H1 (cell line): ENCODE results near the gene UNC80. TPM values are rescaled to one million over a fixed set of nuclear protein-coding genes. Genes with fewer than 3 reads are reported as not detected.

Experiments used
- CTCF ChIA-PET: fragments of 300-600 bp; sonication (Branson Sonifier 250); formaldehyde crosslinking; loops from one replicate; lab custom pipeline; 2021; ENCODE audit not compliant: partially characterized antibody; lab: Charles Lee
- POLR2A ChIA-PET: fragments of 300-600 bp; sonication (Branson Sonifier 250); formaldehyde crosslinking; loops from one replicate; lab custom pipeline; 2021; ENCODE audit warnings: inconsistent platforms; ENCODE audit not compliant: partially characterized antibody; lab: Charles Lee
- DNase-seq, 2 experiments: peaks; one replicate each; pipeline versions ENCODE4 v3.0.0 to v3.0.0-alpha.2; 2010 to 2022; ENCODE audit warnings: low spot score in 2 of 2, low read depth in 1 of 2, mixed read lengths in 1 of 2
- FAIRE-seq: peaks from 2 replicates; lab custom pipeline; 2011; peaks lifted over from hg19 to GRCh38; lab: Jason Lieb, UNC
- H2AFZ ChIP-seq: 2 replicates; pipeline ENCODE4 v1.8.1; 2012; ENCODE audit warnings: low read length, inconsistent platforms
- H2AK5ac ChIP-seq: 2 replicates; pipeline ENCODE4 v1.6.1; 2013; ENCODE audit warnings: low read depth, low read length
- H2BK120ac ChIP-seq: replicated peaks from 2 replicates; pipeline ENCODE3; 2013; ENCODE audit warnings: low read depth, low read length, inconsistent platforms
- H2BK12ac ChIP-seq: 2 replicates; pipeline ENCODE4 v1.6.1; 2013; ENCODE audit warnings: low read depth, low read length
- H2BK15ac ChIP-seq: 2 replicates; pipeline ENCODE4 v1.6.1; 2013; ENCODE audit warnings: low read length
- H2BK20ac ChIP-seq: 2 replicates; pipeline ENCODE4 v1.6.1; 2013; ENCODE audit warnings: low read length
- H2BK5ac ChIP-seq: 2 replicates; pipeline ENCODE4 v1.6.1; 2013; ENCODE audit warnings: low read depth, low read length
- H3K14ac ChIP-seq: 2 replicates; pipeline ENCODE4 v1.6.1; 2013; ENCODE audit warnings: inconsistent platforms; ENCODE audit not compliant: insufficient read length
- H3K18ac ChIP-seq: 2 replicates; pipeline ENCODE4 v1.6.1; 2013; ENCODE audit warnings: low read length; ENCODE audit errors: extremely low read depth
- H3K23ac ChIP-seq: 2 replicates; pipeline ENCODE4 v1.6.1; 2013; ENCODE audit warnings: inconsistent platforms; ENCODE audit not compliant: insufficient read length
- H3K23me2 ChIP-seq: 2 replicates; pipeline ENCODE4 v1.6.1; 2013; ENCODE audit warnings: low read depth, low read length
- H3K27ac ChIP-seq: 2 replicates; pipeline ENCODE4 v1.6.1; 2011; ENCODE audit warnings: low read depth, low read length, inconsistent platforms
- H3K27me3 ChIP-seq, 4 experiments: replicated peaks in 1 of 4; 1 replicate in 1 of 4; 2 replicates in 3 of 4; pipeline versions ENCODE4 v1.6.1 to v1.8.1; 2011 to 2013; ENCODE audit warnings: low read length in 3 of 4, mild to moderate bottlenecking in 3 of 4, inconsistent platforms in 2 of 4, mixed read lengths in 2 of 4, moderate library complexity in 1 of 4; ENCODE audit not compliant: control insufficient read depth in 3 of 4, insufficient read depth in 3 of 4; ENCODE audit errors: extremely low read depth in 1 of 4
- H3K36me3 ChIP-seq, 4 experiments: 2 replicates each; pipeline versions ENCODE4 v1.6.1 to v1.8.1; 2011 to 2013; ENCODE audit warnings: mild to moderate bottlenecking in 4 of 4, low read length in 3 of 4, moderate library complexity in 2 of 4, control low read depth in 1 of 4, inconsistent platforms in 1 of 4; ENCODE audit not compliant: insufficient read depth in 4 of 4, control insufficient read depth in 2 of 4
- H3K4ac ChIP-seq: replicated peaks from 2 replicates; pipeline ENCODE3; 2013; ENCODE audit warnings: low read length, low read depth, mixed read lengths, inconsistent platforms; ENCODE audit not compliant: insufficient read length
- H3K4me1 ChIP-seq, 4 experiments: replicated peaks in 1 of 4; 1 replicate in 1 of 4; 2 replicates in 3 of 4; pipeline versions ENCODE4 v1.6.1 to v1.8.1; 2011 to 2013; ENCODE audit warnings: low read length in 3 of 4, inconsistent platforms in 2 of 4, mixed read lengths in 1 of 4; ENCODE audit not compliant: insufficient read depth in 4 of 4, control insufficient read depth in 3 of 4
- H3K4me2 ChIP-seq, 2 experiments: 2 replicates each; pipeline versions ENCODE4 v1.6.1 to v1.8.1; 2011 to 2013; ENCODE audit warnings: low read depth in 2 of 2, low read length in 2 of 2, control low read depth in 1 of 2, inconsistent platforms in 1 of 2, mild to moderate bottlenecking in 1 of 2; ENCODE audit not compliant: insufficient read depth in 1 of 2
- H3K4me3 ChIP-seq, 4 experiments: fragments of 200-600, 300-600 bp in 1 of 4; sonication (generic), shearing (Covaris generic), sonication (Bioruptor Twin) in 1 of 4; 2 replicates each; pipeline versions ENCODE4 v1.5.1 to v1.8.1; 2011 to 2016; ENCODE audit warnings: low read length in 4 of 4, low read depth in 3 of 4, control low read depth in 2 of 4, inconsistent platforms in 2 of 4, mild to moderate bottlenecking in 2 of 4, mixed read lengths in 1 of 4, moderate library complexity in 1 of 4; ENCODE audit not compliant: insufficient read depth in 2 of 4; ENCODE audit errors: extremely low read depth in 1 of 4
- H3K56ac ChIP-seq: replicated peaks from 2 replicates; pipeline ENCODE3; 2013; ENCODE audit warnings: low read depth, mild to moderate bottlenecking, mixed read lengths, low read length, inconsistent platforms; ENCODE audit not compliant: insufficient read length
- H3K79me1 ChIP-seq: 2 replicates; pipeline ENCODE4 v1.6.1; 2013; ENCODE audit warnings: low read depth, low read length, control low read depth
- H3K79me2 ChIP-seq, 2 experiments: 2 replicates each; pipeline versions ENCODE4 v1.6.1 to v1.8.1; 2012 to 2013; ENCODE audit warnings: low read length in 2 of 2, mild to moderate bottlenecking in 2 of 2, inconsistent platforms in 1 of 2; ENCODE audit not compliant: insufficient read depth in 2 of 2, control insufficient read depth in 1 of 2
- H3K9ac ChIP-seq, 4 experiments: replicated peaks in 1 of 4; 1 replicate in 1 of 4; 2 replicates in 3 of 4; pipeline versions ENCODE4 v1.6.1 to v1.8.1; 2011 to 2013; ENCODE audit warnings: low read depth in 3 of 4, low read length in 3 of 4, control low read depth in 2 of 4, mild to moderate bottlenecking in 2 of 4, moderate library complexity in 2 of 4, inconsistent platforms in 1 of 4; ENCODE audit errors: extremely low read depth in 1 of 4
- H3K9me3 ChIP-seq, 2 experiments: 2 replicates each; pipeline versions ENCODE4 v1.6.1 to v1.8.1; 2012 to 2013; ENCODE audit warnings: mild to moderate bottlenecking in 2 of 2, moderate library complexity in 2 of 2, control low read depth in 1 of 2, inconsistent platforms in 1 of 2, low read depth in 1 of 2, low read length in 1 of 2, mixed read lengths in 1 of 2; ENCODE audit not compliant: insufficient read depth in 2 of 2
- H4K20me1 ChIP-seq, 2 experiments: replicated peaks in 1 of 2; 2 replicates each; pipeline versions ENCODE3 to v1.8.1; 2011 to 2013; ENCODE audit warnings: inconsistent platforms in 2 of 2, low read length in 2 of 2, mild to moderate bottlenecking in 1 of 2; ENCODE audit not compliant: insufficient read depth in 2 of 2, control insufficient read depth in 1 of 2
- H4K5ac ChIP-seq: 2 replicates; pipeline ENCODE4 v1.6.1; 2013; ENCODE audit warnings: low read length, low read depth, mixed read lengths, inconsistent platforms; ENCODE audit not compliant: insufficient read length
- H4K8ac ChIP-seq: 2 replicates; pipeline ENCODE4 v1.8.0; 2013; ENCODE audit warnings: mild to moderate bottlenecking, moderate library complexity, low read length, inconsistent platforms; ENCODE audit not compliant: insufficient read depth; ENCODE audit errors: extremely low read depth
- H4K91ac ChIP-seq: replicated peaks from 2 replicates; pipeline ENCODE3; 2013; ENCODE audit warnings: low read length, mixed read lengths, inconsistent platforms; ENCODE audit not compliant: insufficient read length
- ATF2 ChIP-seq: IDR thresholded peaks from 2 replicates; pipeline ENCODE4 v1.6.1; 2012; ENCODE audit warnings: low read length, inconsistent platforms
- CHD2 ChIP-seq: IDR thresholded peaks from 2 replicates; pipeline ENCODE4 v1.6.1; 2012; ENCODE audit warnings: low read length, improper control_type of control experiment
- CREB1 ChIP-seq: IDR thresholded peaks from 2 replicates; pipeline ENCODE4 v1.6.1; 2012; ENCODE audit warnings: inconsistent platforms
- HDAC6 ChIP-seq: IDR thresholded peaks from one replicate; pipeline ENCODE4 v1.7.1; 2012; ENCODE audit warnings: low read depth, mild to moderate bottlenecking, inconsistent platforms, low read length, moderate library complexity
- KDM5A ChIP-seq: fragments of 200-600 bp; IDR thresholded peaks from 2 replicates; pipeline ENCODE4 v1.7.1; 2012; ENCODE audit warnings: mild to moderate bottlenecking, low read length, inconsistent platforms, mixed read lengths
- POU5F1 ChIP-seq: IDR thresholded peaks from 2 replicates; pipeline ENCODE4 v1.6.1; 2011; ENCODE audit warnings: low read depth, mild to moderate bottlenecking, low read length, moderate library complexity
- RAD21 ChIP-seq, 2 experiments: IDR thresholded peaks in 1 of 2; conservative IDR thresholded peaks in 1 of 2; 2 replicates each; pipeline ENCODE4 v1.6.1; 2011; ENCODE audit warnings: low read depth in 2 of 2, low read length in 2 of 2, improper control_type of control experiment in 1 of 2, inconsistent platforms in 1 of 2, mild to moderate bottlenecking in 1 of 2, moderate library complexity in 1 of 2
- WGBS, 2 experiments: shearing (Covaris generic) in 1 of 2; methylation state at CpG; one replicate each; pipeline versions ENCODE4 v1.1.6 to v1.1.7; 2013 to 2015; ENCODE audit warnings: low lambda C conversion rate in 2 of 2, mixed read lengths in 2 of 2, inconsistent platforms in 1 of 2, low coverage in 1 of 2, missing lambda C conversion rate in 1 of 2; ENCODE audit not compliant: insufficient replicate concordance in 2 of 2, insufficient coverage in 1 of 2, insufficient read length in 1 of 2; ENCODE audit errors: extremely low coverage in 1 of 2, missing lambda C conversion rate in 1 of 2; 5-methylcytosine and 5-hydroxymethylcytosine counted together
- polyA plus RNA-seq, 7 experiments: library from polyadenylated mRNA; depleted of rRNA in 3 of 7; stranded (reverse) in 5 of 7; unstranded in 2 of 7; fragments of >200 nt in 5 of 7; fragments of 200-250 nt in 2 of 7; gene quantifications; 1 replicate in 5 of 7; 2 replicates in 1 of 7; 4 replicates in 1 of 7; pipeline versions ENCODE4 v1.2.1 to v1.2.3, GENCODE V29; 2011 to 2013; ENCODE audit warnings: missing spikeins in 2 of 7, mixed read lengths in 2 of 7
- total RNA-seq: library from RNA; stranded (reverse); fragmentation: NEBNext Ultra II Directional; extraction: Animal tissue kit (Norgen Biotek cat#: 25700); gene quantifications from 2 replicates; pipeline ENCODE4 v1.2.1, GENCODE V29; 2021

The UNC80 gene
- total and polyA plus RNA-seq, 2 of the 8 experiments (the other 6 are each of a cell fraction or from before 2014, with no cell fraction given): 0.53 to 0.56 TPM

- Histone ChIP-seq H4K5ac (no peak overlapping the region), H2BK12ac (no peak overlapping the region), H2BK5ac (no peak overlapping the region), H3K23me2 (no peaks in the 10 kb centered on the region), H2BK15ac (no peak overlapping the region), H2BK20ac (no peak overlapping the region), H3K14ac (no peak overlapping the region), H2BK120ac (no peak overlapping the region), H3K9me3 (no peaks in the 10 kb centered on the region), H3K23ac (no peak overlapping the region), H3K4me3 (no peak overlapping the region), H4K91ac (no peak overlapping the region), H3K4me1 (no peaks in the 10 kb centered on the region; a peak in 1 of 7 replicates), H3K18ac (no peak overlapping the region), H3K9ac (no peak overlapping the region), H2AK5ac (no peak overlapping the region), H4K8ac (no peak overlapping the region), H3K4me2 (no peak overlapping the region), H3K36me3 (no peaks in the 10 kb centered on the region; a peak in 1 of 8 replicates), H3K79me1 (no peaks in the 10 kb centered on the region), H3K4ac (no peak overlapping the region), H3K56ac (no peak overlapping the region), H3K79me2 (no peaks in the 10 kb centered on the region), H2AFZ (no peak overlapping the region), H3K27ac (no peak overlapping the region), H3K27me3 (no peaks in the 10 kb centered on the region), H4K20me1 (no peaks in the 10 kb centered on the region)
- no peak for DNase-seq
- no peak for FAIRE-seq
- WGBS, 2 experiments: 72% methylated on average over 2 of the region's 2 CpGs; no CpG with 5 or more reads in 1 of the 2 experiments
- CTCF ChIA-PET: interaction anchor here (0.6 kb wide), 1 partner anchor 24 kb away, joined by 3 read pairs; no protein-coding TSS in a partner anchor
- POLR2A ChIA-PET: no interaction called here
- TF ChIP-seq CHD2 (no peak), KDM5A (no peak), RAD21 (IDR thresholded peaks at IDR 0.05 in 1 of 2, conservative IDR thresholded peaks at IDR 0.05 in 1 of 2; ENCODE audit: low read depth in 2 of 2, low read length in 2 of 2) (no peak), CREB1 (no peak), HDAC6 (no peak), POU5F1 (no peak), ATF2 (no peak)
These were observed 129.5 kb downstream of the UNC80 start for GRCh38 chr2:209901172-209901571.
